GM19099 (cell line): ENCODE measurements around the gene JAKMIP3.

Source experiments
- POLR2A ChIP-seq: IDR thresholded peaks from 3 replicates; pipeline ENCODE4 v1.6.1; 2011; ENCODE audit warnings: low read depth; ENCODE audit not compliant: insufficient read length; ENCODE audit errors: extremely low read depth

Gene JAKMIP3

GRCh38 chr10:132058111-132058745 is 7.5 kb upstream of the JAKMIP3 start:
- no peak for TF ChIP-seq POLR2A

- no peak for TF ChIP-seq POLR2A
These were observed 6.7 kb upstream of the JAKMIP3 start for GRCh38 chr10:132058793-132059759.

- no peak for TF ChIP-seq POLR2A
These were observed 5.8 kb upstream of the JAKMIP3 start for GRCh38 chr10:132059760-132060508.

GRCh38 chr10:132061030-132061429 is 4.7 kb upstream of the JAKMIP3 start:
- TF ChIP-seq POLR2A, result no peak

- TF ChIP-seq POLR2A, result no peak
These were observed 4.3 kb upstream of the JAKMIP3 start for GRCh38 chr10:132061465-132061864.

GRCh38 chr10:132062116-132062515 is 3.6 kb upstream of the JAKMIP3 start:
- TF ChIP-seq POLR2A, result no peak

- no peak for TF ChIP-seq POLR2A
These were observed 2.9 kb upstream of the JAKMIP3 start for GRCh38 chr10:132062641-132063390.

- no peak for TF ChIP-seq POLR2A
These were observed 2.3 kb upstream of the JAKMIP3 start for GRCh38 chr10:132063432-132063831.

GRCh38 chr10:132064082-132064755 is 1.5 kb upstream of the JAKMIP3 start:
- no peak for TF ChIP-seq POLR2A

- no peak for TF ChIP-seq POLR2A
These were observed 842 bp upstream of the JAKMIP3 start for GRCh38 chr10:132064771-132065437.

- no peak for TF ChIP-seq POLR2A
These were observed 440 bp downstream of the JAKMIP3 start for GRCh38 chr10:132066186-132066585.

GRCh38 chr10:132066812-132067211 is 1.1 kb downstream of the JAKMIP3 start:
- TF ChIP-seq POLR2A, result no peak

- TF ChIP-seq POLR2A, result no peak
These were observed 2.8 kb downstream of the JAKMIP3 start for GRCh38 chr10:132068431-132069121.
